ENCODE measurements around the gene GALNT11. TPM values are rescaled to one million over a fixed set of nuclear protein-coding genes. Genes with fewer than 3 reads are reported as not detected.
"Not testable (repeated sequence)": the region's sequence is repeated elsewhere in the genome, so short reads cannot be mapped to it uniquely, and the experiment has no call there.

GALNT11 gene
- total and polyA plus RNA-seq, 4 donors: 22.7 to 64.2 (median 35.4) TPM

- DNase-seq (no peak), ATAC-seq (ENCODE audit: insufficient read depth, low FRiP score) (no peak)
- H3K27me3 ChIP-seq (ENCODE audit: control insufficient read depth in 3 of 3, insufficient read depth in 3 of 3, low read length in 2 of 3): no peaks in the 10 kb centered on the region
- H3K27ac ChIP-seq (ENCODE audit: low read depth in 1 of 2, low read length in 1 of 2): no peak overlapping the region
- H3K36me3 ChIP-seq (ENCODE audit: control insufficient read depth in 4 of 4, insufficient read depth in 4 of 4, low read length in 4 of 4): peaks cover 0 to 4% (median 0%) of the 10 kb centered on the region in 4 donors
- TF ChIP-seq, protein P1, sequence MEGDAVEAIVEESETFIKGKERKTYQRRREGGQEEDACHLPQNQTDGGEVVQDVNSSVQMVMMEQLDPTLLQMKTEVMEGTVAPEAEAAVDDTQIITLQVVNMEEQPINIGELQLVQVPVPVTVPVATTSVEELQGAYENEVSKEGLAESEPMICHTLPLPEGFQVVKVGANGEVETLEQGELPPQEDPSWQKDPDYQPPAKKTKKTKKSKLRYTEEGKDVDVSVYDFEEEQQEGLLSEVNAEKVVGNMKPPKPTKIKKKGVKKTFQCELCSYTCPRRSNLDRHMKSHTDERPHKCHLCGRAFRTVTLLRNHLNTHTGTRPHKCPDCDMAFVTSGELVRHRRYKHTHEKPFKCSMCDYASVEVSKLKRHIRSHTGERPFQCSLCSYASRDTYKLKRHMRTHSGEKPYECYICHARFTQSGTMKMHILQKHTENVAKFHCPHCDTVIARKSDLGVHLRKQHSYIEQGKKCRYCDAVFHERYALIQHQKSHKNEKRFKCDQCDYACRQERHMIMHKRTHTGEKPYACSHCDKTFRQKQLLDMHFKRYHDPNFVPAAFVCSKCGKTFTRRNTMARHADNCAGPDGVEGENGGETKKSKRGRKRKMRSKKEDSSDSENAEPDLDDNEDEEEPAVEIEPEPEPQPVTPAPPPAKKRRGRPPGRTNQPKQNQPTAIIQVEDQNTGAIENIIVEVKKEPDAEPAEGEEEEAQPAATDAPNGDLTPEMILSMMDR (IDR thresholded peaks at IDR 0.05; ENCODE audit: control extremely low read depth, extremely low read depth): no peak
- H3K9ac ChIP-seq (ENCODE audit: insufficient read depth in 1 of 2, low read length in 2 of 2): no peak overlapping the region
- no peaks in the 10 kb centered on the region for H3K4me1 ChIP-seq (ENCODE audit: control insufficient read depth in 5 of 5, insufficient read depth in 5 of 5, low read length in 5 of 5)
- peaks cover 0 to 10% (median 2%) of the 10 kb centered on the region in 4 donors for H3K9me3 ChIP-seq (ENCODE audit: control insufficient read depth in 4 of 4, insufficient read depth in 3 of 4, low read length in 3 of 4)
- WGBS, 2 donors: 86 to 95% methylated on average over 5 of the region's 5 CpGs
- H3K4me3 ChIP-seq: no peak overlapping the region
Observed at GRCh38 chr7:152035817-152036216, 10.3 kb downstream of the GALNT11 start.

DNA sequence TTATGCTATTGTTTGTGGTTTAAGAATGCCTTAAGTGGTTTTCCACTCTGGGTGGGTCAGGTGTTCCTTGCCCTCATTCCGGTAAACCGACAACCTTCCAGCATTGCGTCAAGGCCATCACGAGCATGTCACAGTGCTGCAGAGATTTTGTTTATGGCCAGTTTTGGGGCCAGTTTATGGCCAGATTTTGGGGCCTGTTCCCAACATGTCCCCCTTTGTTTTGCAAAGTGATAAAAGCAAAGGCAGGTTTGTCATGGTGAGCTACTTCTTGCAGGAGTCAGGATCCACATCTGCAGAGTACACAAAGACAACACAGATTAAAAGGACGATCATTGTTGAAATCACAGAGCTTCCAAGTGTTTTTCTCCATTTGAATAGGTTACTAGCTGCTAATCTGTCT is 12.9 kb downstream of the GALNT11 start:
- not testable (repeated sequence) for DNase-seq; H3K9ac ChIP-seq (ENCODE audit: insufficient read depth in 1 of 2, low read length in 2 of 2); H3K4me1 ChIP-seq (ENCODE audit: control insufficient read depth in 5 of 5, insufficient read depth in 5 of 5, low read length in 5 of 5); H3K4me3 ChIP-seq; H3K27ac ChIP-seq (ENCODE audit: low read depth in 1 of 2, low read length in 1 of 2); H3K36me3 ChIP-seq (ENCODE audit: control insufficient read depth in 4 of 4, insufficient read depth in 4 of 4, low read length in 4 of 4); ATAC-seq (ENCODE audit: insufficient read depth, low FRiP score); H3K27me3 ChIP-seq (ENCODE audit: control insufficient read depth in 3 of 3, insufficient read depth in 3 of 3, low read length in 2 of 3)
- H3K9me3 ChIP-seq (ENCODE audit: control insufficient read depth in 4 of 4, insufficient read depth in 3 of 4, low read length in 3 of 4): peaks cover 0 to 10% (median 2%) of the 10 kb centered on the region in 4 donors
- WGBS, 2 donors: 92 to 99% methylated on average over 5 of the region's 5 CpGs

GRCh38 chr7:152043086-152043485 is 17.6 kb downstream of the GALNT11 start:
- 55 to 95% methylated on average over 8 of the region's 8 CpGs for WGBS, 2 donors
- not testable (repeated sequence) for H3K27ac ChIP-seq (ENCODE audit: low read depth in 1 of 2, low read length in 1 of 2); ATAC-seq (ENCODE audit: insufficient read depth, low FRiP score); H3K4me1 ChIP-seq (ENCODE audit: control insufficient read depth in 5 of 5, insufficient read depth in 5 of 5, low read length in 5 of 5); DNase-seq; H3K9me3 ChIP-seq (ENCODE audit: control insufficient read depth in 4 of 4, insufficient read depth in 3 of 4, low read length in 3 of 4); H3K9ac ChIP-seq (ENCODE audit: insufficient read depth in 1 of 2, low read length in 2 of 2); H3K4me3 ChIP-seq; H3K36me3 ChIP-seq (ENCODE audit: control insufficient read depth in 4 of 4, insufficient read depth in 4 of 4, low read length in 4 of 4); H3K27me3 ChIP-seq (ENCODE audit: control insufficient read depth in 3 of 3, insufficient read depth in 3 of 3, low read length in 2 of 3)

DNA sequence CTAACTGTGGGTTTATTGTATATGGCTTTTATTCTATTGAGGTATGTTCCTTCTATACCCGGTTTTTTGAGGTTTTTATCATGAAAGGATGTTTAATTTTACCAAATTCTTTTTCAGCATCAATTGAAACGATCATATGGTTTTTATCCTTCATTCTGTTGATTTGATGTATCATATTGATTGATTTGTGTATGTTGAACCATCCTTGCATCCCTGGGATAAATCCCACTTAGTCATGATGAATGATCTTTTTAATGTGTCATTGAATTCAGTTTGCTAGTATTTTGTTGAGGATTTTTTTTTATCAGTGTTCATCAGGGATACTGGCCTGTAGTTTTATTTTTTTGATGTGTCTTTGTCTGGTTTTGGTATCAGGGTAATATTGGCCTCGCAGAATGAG is 19.4 kb downstream of the GALNT11 start:
- not testable (repeated sequence) for H3K4me1 ChIP-seq (ENCODE audit: control insufficient read depth in 5 of 5, insufficient read depth in 5 of 5, low read length in 5 of 5); DNase-seq; ATAC-seq (ENCODE audit: insufficient read depth, low FRiP score); H3K27ac ChIP-seq (ENCODE audit: low read depth in 1 of 2, low read length in 1 of 2); H3K27me3 ChIP-seq (ENCODE audit: control insufficient read depth in 3 of 3, insufficient read depth in 3 of 3, low read length in 2 of 3); H3K4me3 ChIP-seq; H3K36me3 ChIP-seq (ENCODE audit: control insufficient read depth in 4 of 4, insufficient read depth in 4 of 4, low read length in 4 of 4); H3K9me3 ChIP-seq (ENCODE audit: control insufficient read depth in 4 of 4, insufficient read depth in 3 of 4, low read length in 3 of 4); H3K9ac ChIP-seq (ENCODE audit: insufficient read depth in 1 of 2, low read length in 2 of 2)
- 97% methylated on average over 3 of the region's 3 CpGs for WGBS, 2 donors

- Histone ChIP-seq H3K9me3 (ENCODE audit: control insufficient read depth in 4 of 4, insufficient read depth in 3 of 4, low read length in 3 of 4) (peaks cover 0 to 3% (median under 1%) of the 10 kb centered on the region in 4 donors), H3K27ac (ENCODE audit: low read depth in 1 of 2, low read length in 1 of 2) (no peak overlapping the region), H3K4me1 (ENCODE audit: control insufficient read depth in 5 of 5, insufficient read depth in 5 of 5, low read length in 5 of 5) (peaks cover 0 to 7% (median 5%) of the 10 kb centered on the region in 5 donors), H3K27me3 (ENCODE audit: control insufficient read depth in 3 of 3, insufficient read depth in 3 of 3, low read length in 2 of 3) (no peaks in the 10 kb centered on the region), H3K4me3 (no peak overlapping the region), H3K9ac (ENCODE audit: insufficient read depth in 1 of 2, low read length in 2 of 2) (no peak overlapping the region), H3K36me3 (ENCODE audit: control insufficient read depth in 4 of 4, insufficient read depth in 4 of 4, low read length in 4 of 4) (no peaks in the 10 kb centered on the region)
- ATAC-seq (ENCODE audit: insufficient read depth, low FRiP score): no peak
- TF ChIP-seq, protein P1 (IDR thresholded peaks at IDR 0.05; ENCODE audit: control extremely low read depth, extremely low read depth): no peak
- DNase-seq: no peak
Observed at GRCh38 chr7:152046531-152046930, 21.1 kb downstream of the GALNT11 start.

All from lung (tissue), 12 donors.